CD4-positive, alpha-beta T cell treated with Interleukin-6 at 100 ng/mL for 8 hours (primary cell): ENCODE data around the gene CEP131.

ENCODE experiments used
- DNase-seq: peaks from one replicate; pipeline ENCODE4 v3.0.0-alpha.2; 2020; ENCODE audit warnings: mixed read lengths, low spot score

Gene CEP131

GRCh38 chr17:81251709-81252301 is 29.0 kb upstream of the CEP131 start:
- DNase-seq: no peak

- DNase-seq: no peak
Measured at GRCh38 chr17:81251094-81251708, 28.4 kb upstream of the CEP131 start.

GRCh38 chr17:81250286-81251093 is 27.7 kb upstream of the CEP131 start:
- no peak for DNase-seq

DNA sequence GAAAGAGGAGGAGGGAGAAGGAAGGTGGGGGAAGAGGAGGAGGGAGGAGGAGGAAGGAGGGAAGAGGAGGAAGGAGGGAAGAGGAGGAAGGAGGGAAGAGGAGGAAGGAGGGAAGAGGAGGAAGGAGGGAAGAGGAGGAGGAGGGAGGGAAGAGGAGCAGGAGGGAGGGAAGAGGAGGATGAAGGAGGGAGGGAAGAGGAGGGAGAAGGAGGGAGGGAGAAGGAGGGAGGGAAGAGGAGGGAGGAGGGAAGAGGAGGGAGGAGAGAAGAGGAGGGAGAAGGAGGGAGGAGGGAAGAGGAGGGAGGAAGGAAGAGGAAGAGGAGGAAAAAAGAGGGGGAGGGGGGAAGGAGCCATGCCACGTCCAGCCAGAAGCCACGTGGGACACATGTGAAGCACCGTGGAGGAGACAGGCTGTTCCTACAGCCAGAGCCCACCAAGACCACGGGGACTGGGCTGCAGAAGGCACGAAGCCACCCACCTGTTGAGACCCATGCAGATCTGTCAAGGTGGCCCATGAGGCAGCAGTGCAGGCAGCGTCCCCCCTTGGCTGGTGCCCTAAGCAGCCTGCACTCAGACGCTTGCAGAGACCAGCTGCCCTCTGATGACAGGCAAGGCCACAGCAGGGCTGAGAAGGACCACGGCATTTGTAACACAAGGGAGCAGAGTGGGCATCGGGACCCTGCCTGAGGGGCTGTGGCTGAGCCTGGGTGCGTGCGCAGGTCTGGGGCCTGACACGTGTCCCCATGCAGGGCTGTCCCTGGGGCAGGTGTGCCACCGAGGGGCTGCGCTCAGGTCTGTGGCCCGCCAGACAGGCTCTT is 26.7 kb upstream of the CEP131 start:
- DNase-seq: no peak

GRCh38 chr17:81248649-81249048 is 25.9 kb upstream of the CEP131 start:
- no peak for DNase-seq

- DNase-seq: no peak
Measured at GRCh38 chr17:81247339-81247990, 24.7 kb upstream of the CEP131 start.

- DNase-seq: no peak
Measured at GRCh38 chr17:81246679-81247338, 24.0 kb upstream of the CEP131 start.

GRCh38 chr17:81246343-81246670 is 23.5 kb upstream of the CEP131 start:
- DNase-seq: no peak

DNA sequence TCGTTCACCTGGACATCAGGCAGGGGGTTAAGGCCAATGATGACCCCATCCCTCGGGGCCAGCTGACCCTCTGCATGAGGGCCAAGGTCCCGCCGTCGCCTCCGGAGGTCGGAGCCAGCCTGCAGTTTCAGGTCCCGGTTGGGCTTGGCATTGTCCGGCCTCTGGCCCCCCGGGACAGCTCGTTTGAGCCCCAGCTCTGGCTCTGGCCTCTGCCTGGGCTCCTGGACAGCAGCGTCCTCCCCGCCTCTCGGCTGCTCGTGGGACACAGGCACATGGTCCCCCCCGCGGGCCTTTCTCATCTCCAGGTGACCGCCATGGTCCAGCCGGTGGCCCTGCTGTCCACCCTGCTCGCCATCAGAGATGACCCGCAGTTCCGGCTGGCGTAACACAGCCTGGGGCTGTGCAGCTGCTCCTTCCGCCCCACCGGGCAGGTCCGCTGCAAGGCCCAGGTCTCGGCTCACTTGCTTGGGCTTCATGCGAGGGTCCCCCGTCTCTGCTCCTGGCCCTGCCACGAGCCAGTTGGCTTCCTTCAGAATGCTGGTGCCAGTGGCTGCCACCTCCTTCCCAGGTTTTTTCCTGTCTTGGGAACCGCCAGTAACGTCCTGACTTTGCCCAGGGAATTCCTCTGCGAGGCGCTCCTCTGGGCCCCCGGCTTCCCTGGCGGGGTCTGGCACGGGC is 23.0 kb upstream of the CEP131 start:
- DNase-seq: no peak

DNA sequence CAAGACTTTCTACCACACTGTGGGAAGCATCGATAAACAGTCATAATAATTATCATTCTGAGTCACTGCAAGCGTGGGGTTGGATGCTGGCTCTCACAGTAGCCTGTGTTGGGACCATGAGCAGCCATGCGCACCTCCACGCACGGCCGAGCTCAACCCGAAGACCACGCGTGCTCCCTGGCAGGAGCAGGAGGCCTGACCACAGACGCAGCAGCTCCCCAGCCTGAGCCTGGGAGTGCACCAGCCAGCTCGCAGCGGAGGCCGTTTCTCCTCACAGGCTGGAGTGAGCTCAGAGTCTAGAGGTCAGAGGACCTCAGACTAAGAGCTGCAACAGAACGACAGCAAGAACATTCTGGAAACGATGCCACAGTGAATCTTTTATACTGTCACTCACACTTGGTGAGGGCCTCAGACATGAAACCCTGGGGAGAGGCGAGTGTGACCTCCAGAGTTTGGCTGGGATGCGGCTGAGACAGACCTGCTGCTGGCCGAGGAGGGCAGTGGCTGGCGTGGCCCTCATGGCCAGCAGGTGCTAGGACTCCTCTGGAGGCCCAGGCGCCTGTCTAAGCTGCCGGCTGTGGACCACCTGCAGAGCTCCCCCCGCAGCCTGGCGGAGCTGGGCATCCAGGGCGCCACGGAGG is 22.4 kb upstream of the CEP131 start:
- DNase-seq: no peak

GRCh38 chr17:81244358-81245023 is 21.7 kb upstream of the CEP131 start:
- DNase-seq: no peak

GRCh38 chr17:81243333-81243664 is 20.5 kb upstream of the CEP131 start:
- DNase-seq: no peak

DNA sequence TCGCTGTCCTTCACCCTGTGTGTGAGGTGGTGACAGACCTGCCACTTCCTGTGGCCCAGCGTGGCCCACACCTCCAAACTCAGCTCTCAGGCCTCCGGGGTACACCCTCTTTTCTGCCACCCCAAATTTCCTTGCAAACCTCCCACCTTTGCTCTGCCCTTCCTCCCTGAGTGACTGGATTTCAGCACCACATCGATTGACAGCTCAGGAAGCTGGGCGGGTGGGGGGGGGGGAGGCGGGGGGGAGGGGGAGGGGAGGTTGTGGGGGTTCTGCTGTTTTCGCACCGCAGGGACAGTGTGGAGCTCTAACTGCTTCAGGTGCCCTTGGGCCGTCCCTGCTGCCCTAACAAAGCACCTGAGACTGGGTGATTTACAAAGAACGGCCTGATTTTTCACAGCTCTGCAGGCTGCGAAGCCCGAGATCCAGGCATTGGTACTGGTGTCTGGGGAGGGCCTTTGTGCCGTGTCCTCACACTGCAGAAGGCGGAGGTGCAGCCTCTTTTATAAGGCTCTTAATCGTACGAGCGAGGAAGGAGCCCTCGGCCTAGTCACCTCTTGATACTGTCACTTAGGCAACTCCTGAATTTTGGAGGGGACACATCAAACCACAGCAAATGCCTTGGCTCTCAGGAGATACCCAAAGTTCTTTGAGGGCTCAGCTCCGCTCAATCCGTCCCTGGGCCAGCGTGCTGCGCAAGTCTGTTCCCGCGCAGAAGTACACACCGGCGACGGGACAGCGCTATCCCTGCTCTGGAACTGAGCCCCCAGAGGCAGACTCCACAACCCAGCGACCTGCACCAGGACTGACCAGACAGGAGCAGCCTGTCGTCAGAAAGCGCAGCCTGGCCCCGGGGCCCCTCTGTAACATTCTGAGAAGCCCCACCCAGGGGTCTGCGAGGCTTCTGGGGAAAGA is 19.9 kb upstream of the CEP131 start:
- no peak for DNase-seq

- peak; percentile 44 for DNase-seq
Measured at GRCh38 chr17:81241648-81242420, 19.1 kb upstream of the CEP131 start.

DNA sequence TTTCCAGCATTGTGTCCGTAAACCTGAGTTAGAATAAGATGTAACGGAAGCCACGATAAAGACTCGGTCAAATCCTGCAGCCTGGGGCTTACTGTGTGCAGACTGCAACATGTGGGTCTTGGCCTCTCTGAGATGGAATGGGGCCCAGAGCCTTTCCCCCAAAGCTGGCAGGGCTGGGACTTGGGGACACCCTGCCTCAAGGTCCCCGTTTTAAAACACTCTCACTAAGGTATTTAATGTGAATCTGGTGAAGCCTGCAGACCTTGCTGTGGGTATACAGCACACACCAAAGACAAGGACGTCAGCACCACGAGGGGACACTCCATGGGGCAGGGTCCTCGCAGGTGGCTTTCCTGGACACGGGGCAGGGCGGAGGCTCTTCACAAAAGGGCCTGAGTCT is 18.4 kb upstream of the CEP131 start:
- no peak for DNase-seq

DNA sequence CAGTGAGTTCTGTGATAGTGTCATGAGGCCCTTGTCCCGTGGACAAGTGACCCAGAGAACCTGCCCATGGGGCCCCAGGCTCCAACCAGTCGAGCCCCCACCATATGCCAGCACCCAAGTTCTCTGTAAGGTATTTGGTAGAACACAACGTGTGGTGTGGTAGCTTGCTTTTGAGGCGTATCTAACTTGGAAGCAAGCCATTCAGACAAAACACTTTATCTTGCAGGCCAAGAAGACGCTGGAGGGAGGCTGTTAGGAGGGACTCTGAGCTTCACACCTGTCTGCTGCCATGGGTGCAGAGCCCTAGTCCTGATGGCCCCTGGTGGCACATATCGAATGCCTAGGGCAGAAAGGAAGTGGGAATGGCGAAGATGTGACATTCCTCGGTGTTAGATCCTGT is 18.0 kb upstream of the CEP131 start:
- DNase-seq: no peak

- DNase-seq: no peak
Measured at GRCh38 chr17:81239714-81240555, 17.2 kb upstream of the CEP131 start.
